HCT116 (cell line): ENCODE data around the gene LRAT. TPM values are rescaled to one million over a fixed set of nuclear protein-coding genes. Genes with fewer than 3 reads are reported as not detected.
A peak's percentile ranks its signal among the peaks of the same experiment; 100 is the strongest.

Source experiments
- ATAC-seq: fragments of 200-7000 bp; cut with Tn5 transposase; 2 replicates; pipeline ENCODE4 v1.9.1; 2020; ENCODE audit warnings: mild to moderate bottlenecking, moderate library complexity
- BruUV-seq: library from RNA; stranded (reverse); fragments of 400-500 nt; replicated peaks from 2 replicates; lab custom pipeline; 2021; lab: Mats Ljungman, UMichigan
- CTCF ChIA-PET: fragments of 300-600 bp; sonication (Branson Sonifier 250); formaldehyde crosslinking; loops from one replicate; lab custom pipeline; 2021; ENCODE audit warnings: antibody characterized with exemption; lab: Charles Lee
- POLR2A ChIA-PET: fragments of 300-600, 350-600 bp; sonication (Branson Sonifier 250); formaldehyde crosslinking; loops from one replicate; lab custom pipeline; 2021; ENCODE audit warnings: antibody characterized with exemption; lab: Charles Lee
- RAD21 ChIA-PET, 2 experiments: fragments of 300-600 bp; sonication (Branson Sonifier 250); formaldehyde crosslinking; loops; one replicate each; lab custom pipeline; 2023; ENCODE audit warnings: low total read pairs in 2 of 2; ENCODE audit not compliant: uncharacterized antibody in 2 of 2, unreplicated experiment in 2 of 2, low non-redundant PET in 1 of 2; lab: Charles Lee
- DNase-seq: peaks from one replicate; pipeline ENCODE4 v3.0.0-alpha.2; 2010; ENCODE audit warnings: low read depth, low spot score
- H2AFZ ChIP-seq: fragments of 200-600 bp; shearing (Covaris generic), sonication (generic); 2 replicates; pipeline ENCODE4 v1.6.1; 2017; ENCODE audit warnings: low read depth, mixed run types, mixed read lengths, antibody characterized with exemption, low read length; ENCODE audit not compliant: poor library complexity, severe bottlenecking
- H3K27ac ChIP-seq: 2 replicates; pipeline ENCODE4 v1.5.1; 2012; ENCODE audit warnings: low read depth, low read length
- H3K27me3 ChIP-seq: fragments of 200-600 bp; sonication (generic); 2 replicates; pipeline ENCODE4 v1.6.1; 2016; ENCODE audit warnings: mixed run types, low read length, mixed read lengths; ENCODE audit not compliant: insufficient read depth
- H3K36me3 ChIP-seq, 2 experiments: fragments of 200-500 bp in 1 of 2; fragments of 200-600 bp in 1 of 2; sonication (Bioruptor generic) in 1 of 2; sonication (generic) in 1 of 2; 2 replicates each; pipeline versions ENCODE4 v1.5.1 to v1.6.1; 2014 to 2016; ENCODE audit warnings: low read length in 2 of 2, inconsistent platforms in 1 of 2, mixed read lengths in 1 of 2, mixed run types in 1 of 2; ENCODE audit not compliant: insufficient read depth in 2 of 2, control insufficient read depth in 1 of 2
- H3K4me1 ChIP-seq, 2 experiments: fragments of 200-600 bp in 1 of 2; sonication (generic) in 1 of 2; 2 replicates each; pipeline versions ENCODE4 v1.5.1 to v1.6.1; 2012 to 2017; ENCODE audit warnings: low read length in 2 of 2, inconsistent platforms in 1 of 2, mild to moderate bottlenecking in 1 of 2, mixed read lengths in 1 of 2, mixed run types in 1 of 2, moderate library complexity in 1 of 2; ENCODE audit not compliant: insufficient read depth in 2 of 2, control insufficient read depth in 1 of 2
- H3K4me2 ChIP-seq: fragments of 200-600 bp; sonication (generic); 2 replicates; pipeline ENCODE4 v1.6.1; 2017; ENCODE audit warnings: mixed run types, low read length, mixed read lengths
- H3K4me3 ChIP-seq, 2 experiments: fragments of 200-600 bp in 1 of 2; sonication (generic) in 1 of 2; replicated peaks in 1 of 2; 2 replicates each; pipeline ENCODE4 v1.5.1; 2011 to 2016; ENCODE audit warnings: low read length in 2 of 2, control low read depth in 1 of 2, low read depth in 1 of 2, mild to moderate bottlenecking in 1 of 2, mixed read lengths in 1 of 2, mixed run types in 1 of 2
- H3K79me2 ChIP-seq: fragments of 200-600 bp; sonication (generic); 2 replicates; pipeline ENCODE4 v1.6.1; 2017; ENCODE audit warnings: mild to moderate bottlenecking, mixed run types, low read length, moderate library complexity, mixed read lengths; ENCODE audit not compliant: insufficient read depth
- H3K9ac ChIP-seq: fragments of 200-600 bp; sonication (generic); 2 replicates; pipeline ENCODE4 v1.6.1; 2016; ENCODE audit warnings: low read length, mixed read lengths
- H3K9me2 ChIP-seq: fragments of 200-600 bp; sonication (generic), shearing (Covaris generic); 2 replicates; pipeline ENCODE4 v1.6.1; 2017; ENCODE audit warnings: mixed run types, mild to moderate bottlenecking, moderate library complexity; ENCODE audit not compliant: insufficient read depth
- H3K9me3 ChIP-seq, 2 experiments: fragments of 200-500 bp in 1 of 2; fragments of 200-600 bp in 1 of 2; sonication (Bioruptor generic) in 1 of 2; sonication (generic) in 1 of 2; 2 replicates each; pipeline ENCODE4 v1.6.1; 2014 to 2017; ENCODE audit warnings: low read length in 2 of 2, mixed read lengths in 2 of 2, inconsistent platforms in 1 of 2, low read depth in 1 of 2, mild to moderate bottlenecking in 1 of 2, mixed run types in 1 of 2, moderate library complexity in 1 of 2; ENCODE audit not compliant: control insufficient read depth in 1 of 2, insufficient read depth in 1 of 2
- H4K20me1 ChIP-seq: fragments of 200-600 bp; sonication (generic), shearing (Covaris generic); 2 replicates; pipeline ENCODE4 v1.6.1; 2017; ENCODE audit warnings: mixed run types, mild to moderate bottlenecking, moderate library complexity; ENCODE audit not compliant: insufficient read depth
- CBX3 ChIP-seq: IDR thresholded peaks from 2 replicates; pipeline ENCODE4 v1.6.1; 2012; ENCODE audit warnings: low read depth
- CTCF ChIP-seq, 3 experiments: fragments of 200-600 bp in 1 of 3; sonication (generic) in 1 of 3; IDR thresholded peaks in 2 of 3; conservative IDR thresholded peaks in 1 of 3; 2 replicates each; pipeline ENCODE4 v1.5.1; 2012 to 2017; ENCODE audit warnings: low read depth in 2 of 3, low read length in 2 of 3, antibody characterized with exemption in 1 of 3, borderline replicate concordance in 1 of 3, control low read depth in 1 of 3, mild to moderate bottlenecking in 1 of 3, mixed read lengths in 1 of 3, mixed run types in 1 of 3, moderate library complexity in 1 of 3; ENCODE audit not compliant: insufficient read depth in 1 of 3
- EGR1 ChIP-seq: IDR thresholded peaks from 2 replicates; pipeline ENCODE4 v1.6.1; 2012; ENCODE audit warnings: low read depth
- JUND ChIP-seq: IDR thresholded peaks from 2 replicates; pipeline ENCODE4 v1.6.1; 2012
- SIN3A ChIP-seq: IDR thresholded peaks from 2 replicates; pipeline ENCODE4 v1.6.1; 2012; ENCODE audit warnings: low read depth
- SP1 ChIP-seq: IDR thresholded peaks from 2 replicates; pipeline ENCODE4 v1.6.1; 2012; ENCODE audit warnings: low read depth
- intact Hi-C: fragments of 100-400 bp; cut with micrococcal nuclease; formaldehyde crosslinking; loops from 2 replicates; pipeline ENCODE4 v1.10.0; 2022
- total RNA-seq: library from RNA; stranded (reverse); gene quantifications from one replicate; pipeline ENCODE4 v1.2.1, GENCODE V29; 2021; ENCODE audit not compliant: unreplicated experiment

Gene LRAT
- total RNA-seq, 1 experiment from 2014 or later, result 3.8 TPM

DNA sequence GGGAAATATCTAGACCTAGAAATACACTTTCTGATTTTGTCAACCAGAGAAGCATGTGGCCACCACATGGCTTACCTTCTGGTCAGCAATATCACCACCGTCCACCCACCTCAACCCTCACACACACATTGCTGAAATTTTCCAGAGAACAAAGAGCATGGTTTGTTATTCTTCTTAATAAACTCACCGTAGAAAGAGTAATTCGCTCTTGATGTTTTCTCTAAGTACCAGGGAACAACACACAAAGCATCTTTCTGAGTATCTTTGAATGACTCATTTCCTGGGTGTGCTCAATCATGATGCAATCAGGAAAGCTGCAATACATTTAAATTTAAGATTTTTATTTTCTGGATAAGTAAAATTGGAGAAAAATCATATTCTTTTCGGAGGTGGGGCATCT is 24.7 kb upstream of the LRAT start (continued):
- TF ChIP-seq EGR1, result peak; percentile 60

GRCh38 chr4:154720123-154720522 is 23.7 kb upstream of the LRAT start:
- H3K4me3 ChIP-seq, result no peak overlapping the region
- RAD21 ChIA-PET, result no interaction called here
- H3K4me2 ChIP-seq, result peak overlapping the region; percentile 2; the same call in 1 of the 2 replicates
- intact Hi-C loops, result no loop called here
- H2AFZ ChIP-seq, result no peak overlapping the region
- peaks cover 4 to 35% of the 10 kb centered on the region in 2 experiments; a peak in 3 of 4 replicates for H3K4me1 ChIP-seq
- H4K20me1 ChIP-seq, result no peaks in the 10 kb centered on the region
- no peak overlapping the region for H3K9ac ChIP-seq
- no peaks in the 10 kb centered on the region for H3K9me2 ChIP-seq
- no peaks in the 10 kb centered on the region for H3K27me3 ChIP-seq
- H3K36me3 ChIP-seq, result no peaks in the 10 kb centered on the region
- POLR2A ChIA-PET, result interaction anchor here (1.0 to 1.3 kb wide), 2 partner anchors 12 to 24 kb away, joined by 3 to 6 read pairs; partner anchors contain the start of gene LRAT
- ATAC-seq, result peak; percentile 52; the same call in 1 of the 2 replicates
- CTCF ChIA-PET, result interaction anchor here (1.1 kb wide), 1 partner anchor 33 kb away, joined by 4 read pairs; no protein-coding TSS in a partner anchor
- peak; percentile 45 for DNase-seq
- no peak overlapping the region for H3K27ac ChIP-seq
- TF ChIP-seq CBX3 (no peak), SP1 (no peak; the same call in 1 of the 2 replicates), JUND (no peak), CTCF (IDR thresholded peaks at IDR 0.05 in 2 of 3, conservative IDR thresholded peaks at IDR 0.05 in 1 of 3; ENCODE audit: borderline replicate concordance in 1 of 3, insufficient read depth in 1 of 3, low read depth in 2 of 3, low read length in 2 of 3) (no peak), SIN3A (no peak)
- no peaks in the 10 kb centered on the region for H3K79me2 ChIP-seq
- H3K9me3 ChIP-seq, result no peaks in the 10 kb centered on the region
- BruUV-seq, result no TSS peak
